Effector memory CD4-positive, alpha-beta T cell (primary cell): ENCODE data around the gene ZDHHC11B.
"Not testable (repeated sequence)": the region's sequence is repeated elsewhere in the genome, so short reads cannot be mapped to it uniquely, and the experiment has no call there.

Source experiments
- DNase-seq, 3 donors: peaks; one replicate each; pipeline ENCODE4 v3.0.0-alpha.2; 2020
- H3K27ac ChIP-seq: 2 replicates; pipeline ENCODE4 v1.7.0; 2013; ENCODE audit warnings: mild to moderate bottlenecking, low read length, moderate library complexity; ENCODE audit not compliant: insufficient read depth, poor library complexity, severe bottlenecking
- H3K27me3 ChIP-seq: replicated peaks from 2 replicates; pipeline ENCODE4 v1.7.0; 2013; ENCODE audit warnings: mild to moderate bottlenecking, low read length; ENCODE audit not compliant: insufficient read depth, control insufficient read depth, poor library complexity, severe bottlenecking
- H3K36me3 ChIP-seq: 2 replicates; pipeline ENCODE4 v1.7.0; 2013; ENCODE audit warnings: mild to moderate bottlenecking, low read length, moderate library complexity; ENCODE audit not compliant: control insufficient read depth, insufficient read depth
- H3K4me1 ChIP-seq: 2 replicates; pipeline ENCODE4 v1.7.0; 2013; ENCODE audit warnings: low read length, mild to moderate bottlenecking; ENCODE audit not compliant: control insufficient read depth, insufficient read depth, poor library complexity, severe bottlenecking
- H3K4me3 ChIP-seq: 2 replicates; pipeline ENCODE4 v1.7.0; 2013; ENCODE audit warnings: low read length, low read depth, mild to moderate bottlenecking; ENCODE audit not compliant: insufficient read depth, poor library complexity, severe bottlenecking
- H3K9me3 ChIP-seq: 2 replicates; pipeline ENCODE4 v1.7.0; 2013; ENCODE audit warnings: mild to moderate bottlenecking, low read length, moderate library complexity; ENCODE audit not compliant: control insufficient read depth

Gene ZDHHC11B

DNA sequence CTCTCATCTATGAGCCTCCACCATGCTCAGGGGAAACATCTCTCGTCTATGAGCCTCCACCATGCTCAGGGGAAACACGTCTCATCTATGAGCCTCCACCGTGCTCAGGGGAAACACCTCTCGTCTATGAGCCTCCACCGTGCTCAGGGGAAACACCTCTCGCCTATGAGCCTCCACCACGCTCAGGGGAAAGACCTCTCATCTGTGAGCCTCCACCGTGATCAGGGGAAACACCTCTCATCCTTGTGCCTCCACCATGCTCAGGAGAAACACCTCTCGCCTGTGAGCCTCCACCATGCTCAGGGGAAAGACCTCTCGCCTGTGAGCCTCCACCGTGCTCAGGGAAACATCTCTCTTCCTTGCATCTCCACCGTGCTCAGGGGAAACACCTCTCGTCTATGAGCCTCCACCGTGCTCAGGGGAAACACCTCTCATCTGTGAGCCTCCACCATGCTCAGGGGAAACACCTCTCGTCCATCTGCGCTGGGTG is 30.3 kb downstream of the ZDHHC11B start:
- not testable (repeated sequence) for DNase-seq, H3K36me3 ChIP-seq, H3K9me3 ChIP-seq, H3K4me3 ChIP-seq, H3K27ac ChIP-seq, H3K27me3 ChIP-seq
- peaks cover 18% of the 10 kb centered on the region for H3K4me1 ChIP-seq

DNA sequence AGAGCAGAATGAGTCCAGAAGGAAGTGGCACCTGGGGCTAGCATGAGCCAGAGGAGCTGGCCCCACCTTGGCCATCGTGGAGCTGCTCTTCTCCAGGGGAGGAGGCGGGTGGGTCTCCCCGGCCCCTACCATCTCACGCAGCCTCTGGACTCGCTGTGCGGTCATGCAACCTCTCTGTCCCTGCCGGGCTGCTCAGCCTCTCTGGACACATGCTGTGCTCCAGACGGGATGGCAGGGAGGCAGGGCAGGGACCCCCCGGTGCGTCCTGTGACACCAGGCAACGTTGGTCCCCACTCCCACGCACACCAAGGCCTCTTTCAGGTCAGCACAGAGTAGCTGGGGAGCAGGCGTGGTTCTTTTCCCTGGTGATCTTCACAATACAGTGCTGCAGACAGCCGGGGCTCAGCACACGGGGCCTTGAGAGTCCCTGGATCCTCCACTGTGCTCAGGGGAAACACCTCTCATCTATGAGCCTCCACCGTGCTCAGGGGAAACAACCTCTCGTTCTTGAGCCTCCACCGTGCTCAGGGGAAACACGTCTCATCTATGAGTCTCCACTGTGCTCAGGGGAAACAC is 30.9 kb downstream of the ZDHHC11B start:
- not testable (repeated sequence) for H3K9me3 ChIP-seq, H3K36me3 ChIP-seq, DNase-seq, H3K27me3 ChIP-seq, H3K4me3 ChIP-seq, H3K27ac ChIP-seq
- peaks cover 15% of the 10 kb centered on the region for H3K4me1 ChIP-seq

DNA sequence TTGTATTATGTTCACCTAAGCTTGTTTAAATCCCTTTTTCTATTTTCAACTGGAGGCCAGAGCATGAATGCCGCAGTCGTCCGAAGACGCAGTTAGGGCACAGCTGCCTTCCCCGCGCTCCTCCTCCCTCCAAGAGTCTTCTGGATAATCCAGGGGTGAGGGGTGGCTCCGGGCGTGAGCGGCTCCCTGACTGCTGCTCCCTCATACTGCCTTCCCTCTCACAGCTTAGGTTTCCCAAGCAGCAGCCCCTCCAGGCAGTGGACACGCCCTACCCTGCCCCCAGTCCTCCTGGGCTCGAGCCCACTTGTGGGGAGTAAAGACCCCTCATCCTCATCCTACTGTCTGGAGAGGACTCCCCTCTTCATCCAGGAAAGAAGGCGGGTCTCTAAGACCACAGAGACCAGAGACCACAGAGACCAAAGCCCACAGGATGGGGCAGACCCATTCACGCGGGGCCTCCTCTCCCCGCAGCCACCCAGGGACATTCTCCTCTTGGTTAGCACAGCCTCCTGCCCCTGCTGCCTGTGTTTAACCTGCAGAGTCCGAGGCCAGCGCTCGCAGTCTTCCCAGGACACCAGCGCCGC is 31.9 kb downstream of the ZDHHC11B start:
- not testable (repeated sequence) for DNase-seq, H3K36me3 ChIP-seq, H3K27me3 ChIP-seq, H3K4me1 ChIP-seq, H3K4me3 ChIP-seq, H3K27ac ChIP-seq, H3K9me3 ChIP-seq

DNA sequence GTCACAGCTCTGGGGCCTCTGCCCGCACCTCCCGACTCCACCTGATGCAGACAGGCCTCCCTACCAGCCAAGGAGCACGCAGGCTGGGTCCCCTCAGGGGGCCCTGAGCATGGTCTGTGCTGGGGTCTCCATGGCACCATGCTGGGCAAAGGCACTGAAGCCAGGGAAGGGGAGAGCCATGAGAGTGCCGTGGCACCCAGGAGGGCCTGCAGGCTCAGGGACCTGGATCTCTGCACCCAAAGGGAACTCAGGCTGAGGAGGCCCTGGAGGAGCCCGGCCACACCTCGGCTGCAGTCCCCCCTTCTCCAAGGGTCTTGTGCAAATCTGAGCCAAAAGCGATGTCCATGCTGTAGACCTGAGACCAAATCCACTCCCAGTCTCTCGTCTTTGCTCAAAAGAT is 32.5 kb downstream of the ZDHHC11B start:
- not testable (repeated sequence) for H3K27ac ChIP-seq, H3K4me3 ChIP-seq, H3K27me3 ChIP-seq, H3K36me3 ChIP-seq, DNase-seq, H3K4me1 ChIP-seq, H3K9me3 ChIP-seq

DNA sequence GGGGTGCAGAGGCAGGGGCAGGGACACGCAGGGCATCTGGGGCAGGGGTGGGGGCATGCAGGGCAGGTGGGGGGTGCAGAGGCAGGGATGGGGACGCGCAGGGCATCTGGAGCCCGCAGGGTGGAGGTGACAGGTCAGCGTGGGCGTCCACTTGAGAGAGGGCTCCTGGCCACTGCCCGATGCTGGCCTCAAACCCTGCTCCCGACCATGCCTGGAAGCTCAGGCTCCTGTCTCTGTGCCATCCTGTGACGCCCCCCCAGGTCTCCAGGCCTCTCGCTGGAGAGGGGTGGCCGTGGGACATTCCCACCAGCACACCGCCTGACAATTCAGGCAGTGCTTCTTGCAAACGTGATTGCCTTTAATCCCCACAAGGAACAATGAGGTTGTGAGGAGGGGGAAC is 33.0 kb downstream of the ZDHHC11B start:
- Histone ChIP-seq H3K4me1 (no peaks in the 10 kb centered on the region), H3K27ac (no peak overlapping the region), H3K27me3 (no peaks in the 10 kb centered on the region), H3K36me3 (no peaks in the 10 kb centered on the region), H3K4me3 (no peak overlapping the region), H3K9me3 (no peaks in the 10 kb centered on the region)
- no peak for DNase-seq

DNA sequence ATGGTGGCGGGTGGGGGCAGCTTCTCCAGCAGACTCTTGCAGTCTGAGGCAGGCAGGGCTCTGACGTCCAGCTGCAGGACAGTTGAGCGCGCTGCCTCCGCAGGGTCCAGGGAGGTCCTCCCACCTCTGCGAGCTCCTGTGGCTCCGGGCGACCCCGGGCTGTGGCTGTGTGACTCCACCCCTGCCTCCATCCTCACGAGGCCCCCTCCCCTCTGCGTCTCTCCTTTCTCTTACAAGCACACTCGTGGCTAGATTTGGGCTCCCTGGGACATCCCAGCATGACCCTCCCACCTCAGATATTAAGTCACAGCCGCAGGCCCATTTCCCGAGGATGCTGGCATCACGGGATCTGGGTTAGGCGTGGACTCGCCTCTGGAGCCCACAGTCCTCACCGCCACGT is 34.3 kb downstream of the ZDHHC11B start:
- H3K4me1 ChIP-seq, H3K36me3 ChIP-seq, H3K9me3 ChIP-seq, H3K4me3 ChIP-seq, H3K27ac ChIP-seq, DNase-seq, H3K27me3 ChIP-seq: not testable (repeated sequence)

DNA sequence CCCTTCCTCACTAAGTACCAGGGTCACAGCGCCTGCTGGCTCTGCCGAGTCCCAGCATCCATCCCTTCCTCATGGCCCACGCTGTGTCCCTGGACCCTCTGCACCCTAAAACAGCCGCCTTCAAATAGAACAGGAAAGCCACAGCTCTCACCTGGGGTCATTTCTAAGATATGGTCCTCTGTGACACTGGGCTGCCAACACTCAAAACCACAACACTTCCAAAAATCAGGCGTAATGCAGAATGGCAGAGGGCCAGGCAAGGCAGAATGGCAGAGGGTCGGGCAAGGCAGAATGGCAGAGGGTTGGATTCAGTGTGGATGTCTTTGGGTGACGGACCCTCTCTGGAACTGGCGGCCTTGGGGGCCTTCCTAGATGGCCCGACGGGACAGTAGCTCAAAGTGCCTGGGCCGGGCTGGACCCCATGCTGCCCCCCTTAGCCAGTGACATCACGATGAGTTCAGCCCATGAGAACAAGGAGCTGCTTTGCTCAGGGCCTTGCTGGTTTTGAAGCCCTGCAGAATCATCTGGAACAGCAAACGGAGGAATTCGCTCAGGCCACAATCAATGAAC is 35.3 kb downstream of the ZDHHC11B start:
- no peak for DNase-seq
- Histone ChIP-seq H3K36me3 (no peaks in the 10 kb centered on the region), H3K4me1 (no peaks in the 10 kb centered on the region), H3K27me3 (no peaks in the 10 kb centered on the region), H3K4me3 (no peak overlapping the region), H3K9me3 (no peaks in the 10 kb centered on the region), H3K27ac (no peak overlapping the region)

DNA sequence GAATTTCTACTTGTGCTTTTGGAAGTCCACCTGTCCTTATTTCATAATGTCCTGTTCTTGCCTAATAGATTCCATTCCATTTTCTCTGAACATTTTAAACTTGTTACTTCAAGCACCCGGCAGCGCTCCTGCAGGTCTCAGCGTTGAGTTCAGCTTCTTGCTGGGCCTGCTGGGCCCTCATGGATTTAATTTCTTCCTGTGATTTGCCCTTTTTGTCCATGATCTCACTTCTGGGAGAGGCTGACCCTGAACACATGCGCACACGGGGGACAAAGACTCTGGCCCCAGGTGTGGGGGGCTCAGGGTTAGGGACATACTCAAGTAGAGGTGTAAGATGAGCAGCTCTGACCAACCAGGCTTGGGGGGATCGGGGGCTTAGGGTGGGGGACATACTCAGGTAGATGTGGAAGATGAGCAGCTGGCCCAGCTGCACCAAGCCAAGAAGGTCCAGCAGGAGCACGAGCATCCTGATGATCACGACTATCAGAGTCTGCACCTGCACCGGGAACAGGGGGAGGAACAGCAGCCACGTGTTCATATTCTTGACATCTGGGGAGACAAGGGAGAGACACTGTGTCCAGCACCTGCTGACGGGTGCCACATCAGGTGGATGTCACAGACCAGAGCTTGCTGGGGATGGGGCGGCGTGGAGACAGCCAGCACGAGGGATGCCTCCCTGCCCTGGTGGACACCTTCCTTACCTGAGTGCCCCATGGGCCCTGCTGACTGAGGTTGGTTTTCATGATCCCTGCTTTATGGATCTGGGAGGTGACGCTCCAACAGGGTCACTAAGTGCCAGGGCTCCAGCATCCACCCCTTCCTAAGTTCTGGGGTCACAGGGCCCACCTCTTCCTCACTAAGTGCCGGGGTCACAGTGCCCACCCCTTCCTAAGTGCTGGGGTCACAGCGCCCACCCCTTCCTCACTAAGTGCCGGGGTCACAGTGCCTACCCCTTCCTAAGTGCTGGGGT is 36.2 kb downstream of the ZDHHC11B start:
- not testable (repeated sequence) for H3K4me1 ChIP-seq, H3K27me3 ChIP-seq, H3K36me3 ChIP-seq, H3K4me3 ChIP-seq, H3K27ac ChIP-seq, H3K9me3 ChIP-seq, DNase-seq

DNA sequence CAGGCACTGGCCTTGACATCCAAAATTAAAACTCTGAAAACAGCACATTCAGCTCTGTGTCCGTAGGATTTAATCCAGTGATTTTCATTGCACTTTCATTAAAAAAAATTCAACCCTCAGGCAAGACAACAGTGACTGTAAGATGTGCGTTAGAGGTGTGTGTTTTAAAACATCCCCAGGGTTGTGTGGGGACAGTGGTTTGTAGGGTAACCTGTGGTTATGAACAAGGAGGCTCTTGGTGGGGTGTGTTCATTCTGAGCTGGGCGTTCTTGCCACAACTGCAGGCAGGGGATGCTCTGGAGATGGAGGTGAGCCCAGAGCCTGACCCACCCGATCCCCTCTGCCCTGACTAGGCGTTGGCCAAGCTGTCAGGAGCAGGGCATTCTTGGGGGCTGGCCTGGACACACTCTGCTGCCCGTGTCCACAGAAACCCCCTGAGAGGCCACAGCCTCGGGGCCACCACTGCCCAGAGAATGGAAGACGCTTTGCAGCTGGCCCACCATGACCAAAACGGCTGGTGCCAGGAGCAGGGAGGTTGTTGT is 37.2 kb downstream of the ZDHHC11B start:
- not testable (repeated sequence) for H3K4me1 ChIP-seq, H3K36me3 ChIP-seq, H3K9me3 ChIP-seq, H3K27me3 ChIP-seq, H3K4me3 ChIP-seq, H3K27ac ChIP-seq, DNase-seq
